K562 (cell line): Measurements from ENCODE around the gene B3GALT6. TPM values are rescaled to one million over a fixed set of nuclear protein-coding genes. Genes with fewer than 3 reads are reported as not detected.

Experiments used
- ELF1 ChIP-seq: fragments of 200-800 bp; sonication (Bioruptor generic); IDR thresholded peaks from 2 replicates; pipeline ENCODE4 v1.6.1; 2016; ENCODE audit warnings: missing genetic modification characterization, missing compliant biosample characterization
- ESRRA ChIP-seq: fragments of 450-650 bp; IDR thresholded peaks from 2 replicates; pipeline ENCODE4 v1.6.1; 2014; ENCODE audit warnings: low read depth, mild to moderate bottlenecking, moderate library complexity, borderline replicate concordance
- FOSL1 ChIP-seq: fragments of 200-800 bp; sonication (Bioruptor generic); conservative IDR thresholded peaks from 2 replicates; pipeline ENCODE4 v1.6.1; 2016; ENCODE audit warnings: missing genetic modification characterization, missing compliant biosample characterization
- HCFC1 ChIP-seq: IDR thresholded peaks from 2 replicates; pipeline ENCODE4 v1.6.1; 2012; ENCODE audit warnings: low read depth, low read length, improper control_type of control experiment
- KLF10 ChIP-seq: fragments of 250-450 bp; sonication (Bioruptor Pico); IDR thresholded peaks from 2 replicates; pipeline ENCODE4 v1.6.1; 2021; ENCODE audit warnings: matching md5 sums
- NCOR1 ChIP-seq: fragments of 450-650 bp; IDR thresholded peaks from 2 replicates; pipeline ENCODE4 v1.6.1; 2016; ENCODE audit warnings: mild to moderate bottlenecking, moderate library complexity
- PTBP1 ChIP-seq: fragments of 200-400 bp; formaldehyde crosslinking; IDR thresholded peaks from 2 replicates; pipeline ENCODE4 v1.6.1; 2017; ENCODE audit warnings: low read depth, low read length
- SNRNP70 ChIP-seq: fragments of 200-400 bp; formaldehyde crosslinking; optimal IDR thresholded peaks from 2 replicates; pipeline ENCODE3; 2017; ENCODE audit warnings: low read depth, low read length
- THAP7 ChIP-seq: fragments of 250-450 bp; sonication (Bioruptor Pico); IDR thresholded peaks from 2 replicates; pipeline ENCODE4 v1.5.0; 2021
- ZC3H4 ChIP-seq: sonication (generic); formaldehyde crosslinking; IDR thresholded peaks from 2 replicates; pipeline ENCODE4 v1.9.0; 2021; ENCODE audit warnings: missing genetic modification reagents, borderline replicate concordance
- ZFP30 ChIP-seq: fragments of 250-450 bp; sonication (Bioruptor Pico); IDR thresholded peaks from 2 replicates; pipeline ENCODE4 v1.8.0; 2022; ENCODE audit warnings: moderate library complexity, mild to moderate bottlenecking, inconsistent platforms, borderline replicate concordance
- ZFP36 ChIP-seq: fragments of 150-350 bp; IDR thresholded peaks from 2 replicates; pipeline ENCODE4 v1.6.1; 2018; ENCODE audit warnings: low read length, low read depth; ENCODE audit not compliant: partially characterized antibody
- ZNF133 ChIP-seq: fragments of 250-450 bp; sonication (Bioruptor Pico); IDR thresholded peaks from 2 replicates; pipeline ENCODE4 v1.4.0; 2020; ENCODE audit warnings: mild to moderate bottlenecking
- ZNF165 ChIP-seq: fragments of 250-450 bp; sonication (Bioruptor Pico); IDR thresholded peaks from 2 replicates; pipeline ENCODE4 v1.4.0; 2020; ENCODE audit warnings: borderline replicate concordance
- ZNF174 ChIP-seq: fragments of 250-450 bp; sonication (Bioruptor Pico); IDR thresholded peaks from 2 replicates; pipeline ENCODE4 v1.4.0; 2020; ENCODE audit warnings: mild to moderate bottlenecking
- ZNF224 ChIP-seq: sonication (generic); formaldehyde crosslinking; IDR thresholded peaks from 2 replicates; pipeline ENCODE4 v1.8.0; 2022; ENCODE audit warnings: mild to moderate bottlenecking, missing genetic modification reagents
- ZNF592 ChIP-seq: fragments of 450-650 bp; IDR thresholded peaks from 2 replicates; pipeline ENCODE4 v1.6.1; 2017; ENCODE audit warnings: antibody characterized with exemption, mild to moderate bottlenecking
- polyA plus RNA-seq, 8 experiments: library from polyadenylated mRNA; depleted of rRNA in 4 of 8; stranded (reverse) in 5 of 8; unstranded in 3 of 8; fragments of >200 nt; fragmentation: Nextera tagmentation in 2 of 8; fragmentation: Illumina TruSeq in 1 of 8; extraction: Ambion mirVana in 2 of 8; extraction: Trizol in 1 of 8; gene quantifications; 2 replicates each; pipeline versions ENCODE4 v1.2.1 to v1.2.3, GENCODE V29; 2011 to 2014; ENCODE audit warnings: inconsistent platforms in 1 of 8, missing spikeins in 1 of 8
- total RNA-seq, 7 experiments: library from RNA; depleted of rRNA in 6 of 7; stranded (reverse); fragments of >200 nt in 6 of 7; fragmentation: Illumina TruSeq in 2 of 7; extraction: Trizol in 2 of 7; gene quantifications; 2 replicates each; pipeline versions ENCODE4 v1.2.1 to v1.2.3, GENCODE V29; 2011 to 2021; ENCODE audit warnings: low replicate concordance in 1 of 7
- TF ChIP-seq, protein P1 (sequence below): fragments of 450-650 bp; IDR thresholded peaks from 2 replicates; pipeline ENCODE4 v1.6.1; 2016; ENCODE audit warnings: low read depth, mild to moderate bottlenecking, moderate library complexity
- TF ChIP-seq, protein P2 (sequence below): fragments of 250-450 bp; sonication (Bioruptor Pico); IDR thresholded peaks from 2 replicates; pipeline ENCODE4 v1.8.0; 2021; ENCODE audit warnings: moderate library complexity, mild to moderate bottlenecking, inconsistent platforms

B3GALT6 gene
- total and polyA plus RNA-seq, 9 of the 15 experiments (the other 6 are each of a cell fraction or from before 2014, with no cell fraction given) = 0.68 to 29.8 (median 9.9) TPM

GRCh38 chr1:1231400-1232207, 433 bp upstream of the B3GALT6 start, which contains the start of gene SDF4 (continued):
- TF ChIP-seq ZNF174 (CRISPR knock-in tag) (no peak), NCOR1 (no peak), HCFC1 (peak; percentile 96), ZNF133 (no peak), ZNF165 (CRISPR knock-in tag) (peak; percentile 67; the same call in 1 of the 2 replicates), ZNF224 (CRISPR knock-in tag) (no peak), ELF1 (tag) (peak; percentile 100), FOSL1 (tag) (no peak; the same call in 1 of the 2 replicates), ZC3H4 (CRISPR knock-in tag) (0 out of 2 replicates have a peak, but pooled peaks have one; percentile 74), ESRRA (peak; percentile 74), SNRNP70 (no peak), PTBP1 (no peak), KLF10 (CRISPR knock-in tag) (no peak), ZFP36 (no peak), ZFP30 (CRISPR knock-in tag) (no peak), THAP7 (CRISPR knock-in tag) (0 out of 2 replicates have a peak, but pooled peaks have one; percentile 39), ZNF592 (0 out of 2 replicates have a peak, but pooled peaks have one; percentile 17)
- TF ChIP-seq, protein P1, sequence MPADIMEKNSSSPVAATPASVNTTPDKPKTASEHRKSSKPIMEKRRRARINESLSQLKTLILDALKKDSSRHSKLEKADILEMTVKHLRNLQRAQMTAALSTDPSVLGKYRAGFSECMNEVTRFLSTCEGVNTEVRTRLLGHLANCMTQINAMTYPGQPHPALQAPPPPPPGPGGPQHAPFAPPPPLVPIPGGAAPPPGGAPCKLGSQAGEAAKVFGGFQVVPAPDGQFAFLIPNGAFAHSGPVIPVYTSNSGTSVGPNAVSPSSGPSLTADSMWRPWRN = no peak
- TF ChIP-seq, protein P2, sequence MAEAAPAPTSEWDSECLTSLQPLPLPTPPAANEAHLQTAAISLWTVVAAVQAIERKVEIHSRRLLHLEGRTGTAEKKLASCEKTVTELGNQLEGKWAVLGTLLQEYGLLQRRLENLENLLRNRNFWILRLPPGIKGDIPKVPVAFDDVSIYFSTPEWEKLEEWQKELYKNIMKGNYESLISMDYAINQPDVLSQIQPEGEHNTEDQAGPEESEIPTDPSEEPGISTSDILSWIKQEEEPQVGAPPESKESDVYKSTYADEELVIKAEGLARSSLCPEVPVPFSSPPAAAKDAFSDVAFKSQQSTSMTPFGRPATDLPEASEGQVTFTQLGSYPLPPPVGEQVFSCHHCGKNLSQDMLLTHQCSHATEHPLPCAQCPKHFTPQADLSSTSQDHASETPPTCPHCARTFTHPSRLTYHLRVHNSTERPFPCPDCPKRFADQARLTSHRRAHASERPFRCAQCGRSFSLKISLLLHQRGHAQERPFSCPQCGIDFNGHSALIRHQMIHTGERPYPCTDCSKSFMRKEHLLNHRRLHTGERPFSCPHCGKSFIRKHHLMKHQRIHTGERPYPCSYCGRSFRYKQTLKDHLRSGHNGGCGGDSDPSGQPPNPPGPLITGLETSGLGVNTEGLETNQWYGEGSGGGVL (CRISPR knock-in tag) = no peak
